Activated naive CD4-positive, alpha-beta T cell treated with anti-CD3 and anti-CD28 coated beads, Interleukin-2, amount 10 ng/mL, durations not matched to agents 7 days and 5 days (primary cell): ENCODE data around the gene DUSP10.

Experiments used
- CTCF ChIA-PET: fragments of 350-600 bp; sonication (Branson Sonifier 250); formaldehyde crosslinking; loops from one replicate; lab custom pipeline; 2021; ENCODE audit warnings: antibody characterized with exemption; lab: Charles Lee
- DNase-seq: peaks from one replicate; pipeline ENCODE4 v3.0.0-alpha.2; 2020
- H3K27ac Mint-ChIP-seq: one replicate; pipeline ENCODE4 v1.8.0; 2021; ENCODE audit warnings: mild to moderate bottlenecking, moderate library complexity, mixed read lengths
- H3K27me3 Mint-ChIP-seq: one replicate; pipeline ENCODE4 v1.8.0; 2021; ENCODE audit warnings: mild to moderate bottlenecking, mixed read lengths
- H3K36me3 Mint-ChIP-seq: one replicate; pipeline ENCODE4 v1.8.0; 2021; ENCODE audit warnings: mixed read lengths
- H3K4me1 Mint-ChIP-seq: one replicate; pipeline ENCODE4 v1.8.0; 2021; ENCODE audit warnings: mixed read lengths
- H3K4me3 Mint-ChIP-seq: one replicate; pipeline ENCODE4 v1.8.0; 2021; ENCODE audit warnings: mild to moderate bottlenecking, moderate library complexity, mixed read lengths
- H3K9me3 Mint-ChIP-seq: one replicate; pipeline ENCODE4 v1.8.0; 2021; ENCODE audit warnings: mixed read lengths

Gene DUSP10

GRCh38 chr1:221675880-221676800, 65.7 kb downstream of the DUSP10 start:
- no peak overlapping the region for H3K4me3 Mint-ChIP-seq
- H3K27me3 Mint-ChIP-seq: no peaks in the 10 kb centered on the region
- DNase-seq: no peak
- H3K9me3 Mint-ChIP-seq: peaks cover 6% of the 10 kb centered on the region
- no peaks in the 10 kb centered on the region for H3K36me3 Mint-ChIP-seq
- H3K27ac Mint-ChIP-seq: no peak overlapping the region
- CTCF ChIA-PET: no interaction called here
- peaks cover 4% of the 10 kb centered on the region for H3K4me1 Mint-ChIP-seq

DNA sequence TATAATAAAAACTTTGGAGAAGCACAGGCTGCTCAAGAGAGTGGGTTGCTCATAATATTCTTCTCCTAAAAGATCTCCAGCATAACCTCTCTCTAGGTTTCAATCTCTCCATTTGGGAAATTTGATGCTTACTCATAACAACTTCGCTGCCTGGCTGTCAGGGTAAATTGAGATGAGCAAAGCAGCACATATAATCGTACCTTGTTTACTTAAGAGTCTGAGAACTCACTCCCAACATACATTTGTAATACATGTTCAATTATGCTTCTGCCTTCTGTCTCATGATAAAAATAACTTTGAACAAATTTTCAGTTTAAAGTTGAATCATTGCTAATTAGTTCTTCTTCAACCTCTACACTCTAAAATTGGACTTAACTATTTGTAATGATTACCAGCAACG, 68.9 kb downstream of the DUSP10 start:
- Mint-ChIP-seq H3K27ac (no peak overlapping the region), H3K27me3 (peaks cover 6% of the 10 kb centered on the region), H3K4me1 (no peaks in the 10 kb centered on the region), H3K9me3 (no peaks in the 10 kb centered on the region), H3K4me3 (no peak overlapping the region), H3K36me3 (no peaks in the 10 kb centered on the region)
- DNase-seq: no peak
- CTCF ChIA-PET: no interaction called here

DNA sequence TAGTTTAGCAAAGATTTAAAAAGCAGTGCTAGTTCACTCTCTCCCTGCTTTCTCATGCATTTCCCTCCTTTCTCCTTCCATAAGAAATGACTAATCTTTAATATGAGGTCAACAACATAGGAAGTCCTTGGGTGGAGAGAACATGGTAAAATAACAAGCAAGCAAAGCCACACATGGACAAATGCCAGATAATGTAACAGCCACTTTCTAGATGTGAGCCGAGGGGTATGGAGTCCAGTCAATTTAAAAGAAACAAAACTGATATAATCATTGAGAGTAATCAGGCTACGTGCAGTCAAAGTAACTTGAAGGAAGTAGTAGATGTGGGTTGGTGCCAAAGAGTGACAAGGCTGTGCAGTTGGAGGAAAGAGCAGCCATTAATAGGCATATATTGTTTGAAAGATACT, 69.6 kb downstream of the DUSP10 start:
- Mint-ChIP-seq H3K27ac (no peak overlapping the region), H3K27me3 (peaks cover 6% of the 10 kb centered on the region), H3K4me3 (no peak overlapping the region), H3K4me1 (no peaks in the 10 kb centered on the region), H3K36me3 (no peaks in the 10 kb centered on the region), H3K9me3 (no peaks in the 10 kb centered on the region)
- CTCF ChIA-PET: no interaction called here
- DNase-seq: no peak

DNA sequence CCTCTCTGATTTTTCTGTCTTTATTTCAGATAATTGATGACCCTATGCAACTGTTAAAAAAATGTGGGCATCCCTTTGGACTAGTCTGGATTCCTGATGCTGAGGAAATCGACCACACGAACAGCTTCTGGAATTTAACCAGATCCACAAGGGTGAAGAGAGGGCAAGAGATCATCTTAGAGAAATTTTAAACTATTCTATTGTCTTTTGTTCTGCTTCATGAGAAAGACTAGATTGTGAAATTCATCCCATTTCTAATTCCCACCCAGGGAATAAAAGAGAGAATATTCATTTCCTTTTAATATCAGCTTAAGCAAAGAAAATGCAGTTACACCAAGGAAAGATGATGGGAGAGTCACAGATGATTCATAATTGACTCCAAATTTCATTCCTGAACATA, 71.8 kb downstream of the DUSP10 start:
- no peaks in the 10 kb centered on the region for H3K4me1 Mint-ChIP-seq
- no peak for DNase-seq
- H3K27me3 Mint-ChIP-seq: peaks cover 9% of the 10 kb centered on the region
- CTCF ChIA-PET: no interaction called here
- H3K9me3 Mint-ChIP-seq: no peaks in the 10 kb centered on the region
- H3K36me3 Mint-ChIP-seq: no peaks in the 10 kb centered on the region
- no peak overlapping the region for H3K4me3 Mint-ChIP-seq
- no peak overlapping the region for H3K27ac Mint-ChIP-seq

- CTCF ChIA-PET: no interaction called here
- H3K27me3 Mint-ChIP-seq: peaks cover 9% of the 10 kb centered on the region
These were observed 72.4 kb downstream of the DUSP10 start for GRCh38 chr1:221669441-221669840.

DNA sequence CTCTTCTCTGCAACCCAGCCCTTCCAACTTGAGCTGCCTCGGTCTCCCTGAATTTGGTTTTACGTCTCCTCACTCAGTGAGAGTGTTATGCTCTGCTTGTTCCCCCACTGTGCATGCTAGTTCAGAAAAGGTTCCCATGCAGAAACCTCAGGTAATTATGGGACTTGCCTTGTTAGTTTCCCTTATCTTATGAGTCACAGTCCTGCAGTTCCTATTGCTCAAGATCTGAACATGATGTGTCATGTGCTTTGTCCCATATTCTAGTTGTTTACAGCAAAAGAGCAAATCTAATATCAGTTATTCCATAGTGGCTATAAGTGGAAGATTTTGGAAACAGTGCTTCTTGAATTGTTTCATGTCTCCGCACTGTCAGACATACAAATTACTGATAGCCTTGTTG, 74.4 kb downstream of the DUSP10 start:
- CTCF ChIA-PET: no interaction called here
- Mint-ChIP-seq H3K27ac (no peak overlapping the region), H3K4me3 (no peak overlapping the region), H3K36me3 (no peaks in the 10 kb centered on the region), H3K9me3 (no peaks in the 10 kb centered on the region), H3K27me3 (peaks cover 9% of the 10 kb centered on the region), H3K4me1 (no peaks in the 10 kb centered on the region)
- DNase-seq: no peak

More at GRCh38 chr1:221669441-221669840, 72.4 kb downstream of the DUSP10 start:
- no peaks in the 10 kb centered on the region for H3K36me3 Mint-ChIP-seq
- DNase-seq: no peak
- H3K9me3 Mint-ChIP-seq: no peaks in the 10 kb centered on the region
- no peaks in the 10 kb centered on the region for H3K4me1 Mint-ChIP-seq
- no peak overlapping the region for H3K27ac Mint-ChIP-seq
- H3K4me3 Mint-ChIP-seq: no peak overlapping the region

- DNase-seq: no peak
- Mint-ChIP-seq H3K27me3 (peaks cover 4% of the 10 kb centered on the region), H3K4me3 (no peak overlapping the region), H3K36me3 (no peaks in the 10 kb centered on the region), H3K4me1 (no peaks in the 10 kb centered on the region), H3K27ac (no peak overlapping the region), H3K9me3 (no peaks in the 10 kb centered on the region)
- CTCF ChIA-PET: no interaction called here
These were observed 77.6 kb downstream of the DUSP10 start for GRCh38 chr1:221664253-221664652.

- no peak overlapping the region for H3K27ac Mint-ChIP-seq
- H3K4me1 Mint-ChIP-seq: no peaks in the 10 kb centered on the region
- no peak overlapping the region for H3K4me3 Mint-ChIP-seq
- H3K27me3 Mint-ChIP-seq: peaks cover 3% of the 10 kb centered on the region
- CTCF ChIA-PET: no interaction called here
- no peaks in the 10 kb centered on the region for H3K9me3 Mint-ChIP-seq
- no peak for DNase-seq
- H3K36me3 Mint-ChIP-seq: no peaks in the 10 kb centered on the region
These were observed 78.6 kb downstream of the DUSP10 start for GRCh38 chr1:221663321-221663720.

DNA sequence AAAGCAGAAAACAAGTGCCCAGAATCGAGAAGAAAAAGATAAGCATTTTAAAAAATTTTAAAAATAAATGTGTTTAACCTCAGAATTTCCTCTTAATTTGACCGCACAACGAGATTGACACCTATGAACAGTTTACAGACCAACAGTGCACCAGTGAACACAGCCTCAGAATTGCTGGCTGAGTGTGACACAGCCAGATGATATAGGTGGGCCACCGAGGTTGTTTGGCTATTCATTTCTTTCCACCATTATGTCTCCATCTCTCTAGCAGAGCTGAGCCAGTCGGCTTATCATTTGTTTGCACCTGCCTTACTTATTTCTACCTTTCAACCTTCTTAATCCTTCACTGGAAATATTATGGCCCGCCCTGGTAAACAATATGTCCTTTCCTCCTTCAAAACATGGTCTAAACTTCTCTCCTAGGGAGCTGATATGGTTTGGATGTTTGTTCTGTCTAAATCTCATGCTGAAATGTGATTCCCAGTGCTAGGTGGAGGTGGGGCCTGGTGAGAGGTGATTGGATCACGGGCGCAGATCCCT, 86.1 kb downstream of the DUSP10 start:
- no peaks in the 10 kb centered on the region for H3K9me3 Mint-ChIP-seq
- no peak for DNase-seq
- no peaks in the 10 kb centered on the region for H3K4me1 Mint-ChIP-seq
- H3K27me3 Mint-ChIP-seq: no peaks in the 10 kb centered on the region
- CTCF ChIA-PET: no interaction called here
- H3K4me3 Mint-ChIP-seq: no peak overlapping the region
- H3K27ac Mint-ChIP-seq: no peak overlapping the region
- H3K36me3 Mint-ChIP-seq: no peaks in the 10 kb centered on the region
